HG03280 (cell line): ENCODE data around the gene EXOC2.

Experiments used
- ATAC-seq: cut with Tn5 transposase; IDR thresholded peaks from one replicate; pipeline ENCODE4 v1.9.1; 2021; ENCODE audit warnings: mild to moderate bottlenecking, moderate library complexity; ENCODE audit not compliant: unreplicated experiment

EXOC2 gene

DNA sequence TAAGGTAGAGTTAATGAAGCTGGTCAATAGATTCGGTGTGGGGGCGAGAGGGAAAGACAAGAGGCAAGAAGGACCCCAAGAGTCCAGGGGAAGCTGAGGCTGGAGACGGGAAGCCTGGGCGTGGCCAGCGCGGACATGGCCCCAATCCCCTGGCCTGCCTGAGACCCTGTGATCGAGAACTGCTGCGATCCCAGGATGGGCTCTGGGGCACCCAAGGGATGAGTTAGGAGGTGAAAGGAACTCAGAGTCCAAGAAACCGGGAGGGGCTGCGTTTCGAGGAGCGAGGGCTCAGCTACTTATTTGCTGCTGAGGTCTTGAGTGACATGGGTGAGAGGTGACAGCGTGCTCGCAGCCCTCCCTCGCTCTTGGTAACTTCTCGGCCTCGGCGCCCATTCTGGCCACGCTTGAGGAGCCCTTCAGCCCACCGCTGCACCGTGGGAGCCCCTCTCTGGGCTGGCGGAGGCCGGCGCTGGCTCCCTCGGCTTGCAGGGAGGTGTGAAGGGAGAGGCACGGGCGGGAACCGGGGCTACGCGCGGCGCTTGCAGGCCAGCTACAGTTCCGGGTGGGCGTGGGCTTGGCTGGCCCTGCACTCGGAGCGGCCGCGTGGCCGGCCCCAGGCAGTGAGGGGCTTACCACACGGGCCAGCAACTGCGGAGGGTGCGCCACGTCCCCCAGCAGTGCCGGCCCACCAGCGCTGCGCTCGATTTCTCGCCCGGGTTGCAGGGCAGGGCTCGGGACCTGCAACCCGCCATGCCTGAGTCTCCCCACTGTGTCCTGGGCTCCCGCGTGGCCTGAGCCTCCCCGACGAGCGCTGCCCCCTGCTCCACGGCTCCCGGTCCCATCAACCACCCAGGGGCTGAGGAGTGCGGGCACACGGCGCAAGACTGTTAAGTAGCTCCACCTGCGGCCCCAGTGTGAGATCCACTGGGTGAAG is 243.2 kb downstream of the EXOC2 start:
- ATAC-seq = no peak

- no peak for ATAC-seq
Measured at GRCh38 chr6:449057-449430, 243.9 kb downstream of the EXOC2 start.

GRCh38 chr6:448296-449056 is 244.5 kb downstream of the EXOC2 start:
- ATAC-seq = no peak

GRCh38 chr6:447381-448165 is 245.4 kb downstream of the EXOC2 start:
- no peak for ATAC-seq

DNA sequence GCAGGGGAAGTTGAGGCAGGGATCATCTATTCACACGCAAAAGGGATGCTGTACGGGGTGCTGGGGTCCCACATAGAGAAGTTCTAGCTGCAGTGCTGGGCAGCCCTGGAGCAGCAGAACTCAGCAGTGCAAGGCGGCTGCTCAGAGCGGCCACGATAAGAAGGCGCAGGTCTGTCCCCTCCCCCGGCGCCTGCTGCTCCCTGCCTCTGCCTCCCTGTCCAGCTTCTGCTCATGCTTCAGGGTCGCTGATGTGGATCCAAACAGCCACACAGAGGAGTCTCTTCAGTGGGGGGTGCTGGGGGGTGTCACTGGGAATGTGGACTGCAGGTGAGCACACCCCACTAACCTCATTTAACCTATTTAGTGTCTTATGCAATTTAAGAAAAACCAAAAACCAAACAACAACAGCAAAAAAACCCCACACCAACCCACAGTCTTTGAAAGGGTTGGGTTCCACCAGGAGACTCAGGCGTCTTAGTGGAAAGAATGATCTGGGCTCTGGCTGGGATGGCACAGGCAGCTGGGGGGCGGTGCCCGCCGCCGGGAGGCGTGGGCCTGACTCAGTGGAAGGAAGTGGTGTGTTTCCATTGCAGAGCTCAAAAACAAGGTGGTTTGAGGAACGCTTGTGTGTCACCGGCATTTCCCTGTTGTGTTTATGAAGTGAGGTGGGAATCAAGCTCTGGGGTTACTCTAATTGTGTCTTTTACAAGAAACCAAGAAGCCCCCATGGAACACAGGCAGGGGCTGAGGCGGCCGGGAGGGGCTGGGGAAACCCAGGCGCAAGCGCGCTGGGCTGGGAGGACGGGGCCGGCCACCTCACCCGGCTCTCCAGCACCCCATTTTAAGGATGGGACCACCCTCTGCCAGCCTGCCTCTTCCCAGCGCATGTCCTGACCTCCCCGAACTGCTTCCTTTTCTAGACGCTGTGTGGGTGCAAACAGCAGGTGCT is 246.2 kb downstream of the EXOC2 start:
- ATAC-seq = no peak

DNA sequence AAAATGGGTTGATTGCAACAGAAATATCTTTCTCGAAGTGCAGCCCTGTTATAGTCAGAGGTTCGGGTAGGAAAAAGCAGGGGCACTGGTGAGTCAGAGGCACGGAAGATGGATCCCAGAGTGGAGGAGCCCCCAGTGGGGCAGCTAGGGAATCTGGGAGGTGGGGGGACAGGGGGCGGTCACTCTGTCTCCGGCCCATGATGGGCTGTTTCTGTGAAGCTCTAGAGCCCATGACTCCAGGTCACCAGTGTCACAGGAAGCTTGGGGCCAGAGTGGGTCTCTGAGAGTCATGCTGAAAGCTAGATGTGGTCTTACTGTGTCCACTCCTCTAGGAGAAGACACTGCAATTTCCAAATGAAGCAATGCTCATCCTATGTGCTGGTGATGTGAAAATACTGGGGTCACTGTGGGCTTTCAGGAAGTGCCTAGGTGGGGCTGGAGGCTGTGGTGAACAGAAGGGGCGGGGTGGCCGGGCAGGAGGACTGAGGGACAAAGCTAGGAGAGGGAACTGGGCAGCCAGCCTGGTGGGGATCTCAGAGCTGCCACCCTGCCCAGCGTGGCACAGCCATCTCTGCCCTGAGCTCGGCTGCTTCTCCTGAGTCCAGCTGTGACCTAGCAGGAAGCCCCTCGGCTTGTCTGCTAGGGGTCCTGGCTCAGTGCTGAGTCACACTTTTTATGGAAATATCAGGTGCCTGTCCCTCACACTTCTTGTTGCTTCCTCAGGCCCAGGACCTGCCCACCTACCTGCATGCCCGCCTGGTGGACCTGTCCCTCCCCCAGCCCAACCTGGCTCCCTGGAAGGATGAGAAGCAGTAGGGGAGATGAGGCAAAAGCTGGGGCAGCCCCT is 247.1 kb downstream of the EXOC2 start:
- no peak for ATAC-seq

DNA sequence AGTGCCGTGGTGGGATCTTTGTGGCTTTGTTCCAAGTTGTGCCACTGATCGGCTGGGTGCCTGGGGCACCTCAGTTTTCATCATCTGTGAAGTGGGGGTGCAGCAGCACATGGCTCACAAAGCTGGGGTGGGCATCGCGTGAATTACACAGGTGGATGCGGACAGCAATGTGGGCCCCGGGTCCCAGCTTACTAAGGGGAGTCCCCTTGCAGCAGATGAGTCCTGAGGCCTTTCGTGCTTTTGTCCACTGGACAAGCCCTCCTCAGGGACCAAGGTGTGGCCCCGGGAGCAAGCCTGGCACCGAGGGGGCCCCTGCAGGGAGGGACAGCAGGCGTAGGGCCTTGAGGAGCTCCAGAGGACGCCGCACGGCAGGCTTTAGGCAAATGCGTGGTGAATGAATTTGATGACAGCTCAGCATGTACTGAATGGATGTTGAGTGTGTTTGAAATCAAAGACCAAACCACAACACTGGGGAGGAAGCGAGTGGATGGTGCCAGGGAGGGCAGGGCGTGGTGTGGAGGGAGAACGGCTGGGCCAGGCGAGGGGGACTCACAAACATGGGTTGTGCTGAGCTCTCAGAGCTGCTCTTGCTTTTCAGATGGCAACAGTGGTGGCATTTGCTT is 248.2 kb downstream of the EXOC2 start:
- ATAC-seq = no peak

DNA sequence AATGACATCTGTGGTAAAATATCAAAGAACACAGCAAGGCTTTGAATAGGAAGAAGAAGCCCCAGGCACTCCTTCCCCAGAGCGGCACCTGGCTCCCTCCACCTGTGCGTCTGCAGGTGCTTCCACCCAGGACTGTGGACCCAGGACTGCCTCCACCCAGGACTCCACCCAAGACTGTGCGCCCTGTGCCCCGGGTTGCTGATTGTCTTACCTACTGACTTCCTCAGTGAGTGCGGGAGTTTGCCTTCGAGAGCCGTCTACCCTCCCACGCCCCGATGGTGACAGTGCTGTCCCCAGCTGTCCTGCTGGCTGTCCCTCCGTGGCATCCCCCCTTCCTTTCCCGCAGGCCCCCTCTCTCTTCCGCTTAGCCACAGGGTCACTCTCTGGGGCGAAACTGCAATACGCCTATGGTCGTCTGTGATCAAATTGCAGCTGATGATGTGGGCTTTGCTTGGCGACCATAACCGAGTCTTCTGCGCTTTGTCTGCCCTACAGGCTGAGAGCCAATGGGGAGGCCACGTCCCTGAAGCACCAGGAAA is 249.2 kb downstream of the EXOC2 start:
- ATAC-seq = no peak

DNA sequence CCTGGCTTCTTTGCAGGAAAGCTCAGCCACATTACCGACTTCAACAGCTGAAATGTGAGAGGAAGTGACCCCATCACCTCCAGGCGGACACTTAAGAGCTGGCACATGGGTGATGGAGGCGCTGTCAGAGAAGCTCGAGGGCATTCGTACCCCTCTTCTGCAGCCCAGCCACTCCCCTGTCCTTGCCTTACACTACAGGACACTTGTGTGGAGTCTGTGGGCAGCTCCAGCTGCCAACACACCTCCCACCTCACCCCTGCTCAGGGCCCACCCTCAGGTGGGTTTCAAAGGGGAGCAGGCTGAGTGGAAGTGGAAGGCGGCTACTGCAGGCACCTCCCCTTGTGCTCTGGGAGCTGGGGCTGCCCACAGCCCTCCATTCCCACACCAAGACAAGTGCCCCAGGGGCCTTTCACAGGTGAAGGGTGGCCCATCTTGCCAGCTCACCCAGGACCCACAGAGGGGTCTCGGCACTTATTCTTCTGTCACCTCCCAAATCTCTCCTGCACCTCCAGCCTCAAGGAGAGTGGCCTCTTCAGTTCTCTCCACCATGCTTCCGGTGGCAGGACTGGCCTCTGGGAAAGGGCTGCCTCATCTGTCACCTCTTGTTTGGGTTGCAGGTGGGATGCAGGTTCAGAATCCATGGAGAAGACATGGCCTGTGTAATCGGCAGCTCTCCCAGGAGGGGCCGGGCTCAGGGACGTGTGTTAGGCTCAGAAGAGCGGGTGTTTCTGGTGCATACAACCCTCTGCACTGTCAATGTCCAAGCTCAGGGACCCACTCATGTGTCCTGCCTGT is 251.6 kb downstream of the EXOC2 start:
- ATAC-seq = no peak

- no peak for ATAC-seq
Measured at GRCh38 chr6:439641-440167, 253.2 kb downstream of the EXOC2 start.

GRCh38 chr6:438634-439170 is 254.2 kb downstream of the EXOC2 start:
- no peak for ATAC-seq

DNA sequence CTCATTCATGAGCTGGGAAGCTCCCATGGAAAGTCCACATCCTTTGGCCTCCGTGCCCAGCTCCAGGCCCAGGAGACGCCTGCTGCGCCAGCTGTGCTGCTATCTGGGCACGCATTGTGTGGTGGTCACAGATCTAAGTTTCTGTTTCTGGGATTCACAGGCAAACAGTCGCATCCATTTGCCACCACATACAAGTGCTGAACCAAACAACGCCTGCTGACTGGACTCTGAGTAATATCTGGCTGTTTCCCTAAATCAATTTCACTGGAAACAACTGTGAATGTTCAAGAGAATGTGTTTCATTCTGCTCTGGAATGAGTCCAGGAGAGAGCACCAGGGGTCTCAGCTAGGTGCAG is 255.9 kb downstream of the EXOC2 start:
- no peak for ATAC-seq

- no peak for ATAC-seq
Measured at GRCh38 chr6:436308-437036, 256.5 kb downstream of the EXOC2 start.

GRCh38 chr6:435441-436307 is 257.3 kb downstream of the EXOC2 start:
- ATAC-seq = no peak
